Measurements from ENCODE around the gene NUP188. TPM values are rescaled to one million over a fixed set of nuclear protein-coding genes. Genes with fewer than 3 reads are reported as not detected.
A peak's percentile ranks its signal among the peaks of the same experiment; 100 is the strongest.

The NUP188 gene
- total RNA-seq, 3 donors from 2014 or later (not counting 1 experiment from before 2014, with no cell fraction given) = 53.9 to 66.4 (median 58.3) TPM

DNA sequence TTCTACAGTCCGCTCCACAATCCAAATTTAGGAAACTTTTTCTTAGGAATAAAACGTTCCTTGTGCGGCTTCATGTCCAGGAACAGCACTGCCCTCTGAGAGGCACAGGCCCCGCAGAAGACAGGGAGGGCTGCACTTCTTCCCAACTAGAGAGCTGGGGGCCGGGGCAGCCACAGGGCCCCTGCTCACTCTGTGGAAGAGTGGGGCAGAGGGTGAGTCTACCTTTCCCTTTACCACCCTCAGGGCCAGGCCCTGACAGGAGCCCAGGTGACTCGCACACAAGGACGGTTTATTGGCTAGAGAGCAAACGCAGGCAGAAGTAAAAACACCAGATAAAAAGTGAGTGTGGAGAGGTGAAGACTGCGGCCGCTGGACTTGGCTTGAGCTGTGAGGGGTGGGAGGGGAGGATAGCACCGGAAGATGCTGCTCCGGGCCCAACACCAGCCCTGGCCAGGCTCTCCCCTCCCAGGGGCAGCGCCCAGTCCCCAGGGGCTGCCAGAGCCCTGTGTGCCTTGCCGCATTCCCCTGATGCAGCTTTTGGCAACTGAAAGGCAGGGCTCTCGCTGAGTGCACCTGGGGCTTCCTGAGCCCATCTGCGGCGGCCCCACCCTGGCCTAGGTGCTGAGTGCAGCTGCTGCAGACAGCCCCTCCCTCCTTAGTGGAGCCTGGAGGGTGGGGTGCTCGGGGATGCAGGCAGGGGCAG lies 60.4 kb downstream of the NUP188 start:
- Mint-ChIP-seq H3K27me3 (ENCODE audit: low read depth in 2 of 2) (no peaks in the 10 kb centered on the region), H3K4me1 (peaks cover 0 to 5% of the 10 kb centered on the region in 2 donors), H3K36me3 (no peaks in the 10 kb centered on the region), H3K9me3 (no peaks in the 10 kb centered on the region), H3K4me3 (no peak overlapping the region), H3K27ac (peak overlapping the region in 1 of 2 donors; percentile 29)
- intact Hi-C loops (cut with micrococcal nuclease) = no loop called here
- Histone ChIP-seq H3K9me3 (ENCODE audit: control insufficient read depth, insufficient read depth, low read length) (no peaks in the 10 kb centered on the region), H3K4me3 (ENCODE audit: low read length) (no peak overlapping the region), H3K27me3 (ENCODE audit: control insufficient read depth, insufficient read depth, low read length) (no peaks in the 10 kb centered on the region), H3K36me3 (ENCODE audit: control insufficient read depth, insufficient read depth, low read length) (peaks cover 61% of the 10 kb centered on the region), H3K27ac (ENCODE audit: low read length) (no peak overlapping the region), H3K4me1 (ENCODE audit: control insufficient read depth, insufficient read depth, low read length) (no peaks in the 10 kb centered on the region)
- WGBS (ENCODE audit: insufficient coverage) = 92% methylated on average over 17 of the region's 18 CpGs
- TF ChIP-seq, protein P1, sequence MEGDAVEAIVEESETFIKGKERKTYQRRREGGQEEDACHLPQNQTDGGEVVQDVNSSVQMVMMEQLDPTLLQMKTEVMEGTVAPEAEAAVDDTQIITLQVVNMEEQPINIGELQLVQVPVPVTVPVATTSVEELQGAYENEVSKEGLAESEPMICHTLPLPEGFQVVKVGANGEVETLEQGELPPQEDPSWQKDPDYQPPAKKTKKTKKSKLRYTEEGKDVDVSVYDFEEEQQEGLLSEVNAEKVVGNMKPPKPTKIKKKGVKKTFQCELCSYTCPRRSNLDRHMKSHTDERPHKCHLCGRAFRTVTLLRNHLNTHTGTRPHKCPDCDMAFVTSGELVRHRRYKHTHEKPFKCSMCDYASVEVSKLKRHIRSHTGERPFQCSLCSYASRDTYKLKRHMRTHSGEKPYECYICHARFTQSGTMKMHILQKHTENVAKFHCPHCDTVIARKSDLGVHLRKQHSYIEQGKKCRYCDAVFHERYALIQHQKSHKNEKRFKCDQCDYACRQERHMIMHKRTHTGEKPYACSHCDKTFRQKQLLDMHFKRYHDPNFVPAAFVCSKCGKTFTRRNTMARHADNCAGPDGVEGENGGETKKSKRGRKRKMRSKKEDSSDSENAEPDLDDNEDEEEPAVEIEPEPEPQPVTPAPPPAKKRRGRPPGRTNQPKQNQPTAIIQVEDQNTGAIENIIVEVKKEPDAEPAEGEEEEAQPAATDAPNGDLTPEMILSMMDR (IDR thresholded peaks at IDR 0.05) = no peak
- ATAC-seq (no peak), DNase-seq (no peak)

DNA sequence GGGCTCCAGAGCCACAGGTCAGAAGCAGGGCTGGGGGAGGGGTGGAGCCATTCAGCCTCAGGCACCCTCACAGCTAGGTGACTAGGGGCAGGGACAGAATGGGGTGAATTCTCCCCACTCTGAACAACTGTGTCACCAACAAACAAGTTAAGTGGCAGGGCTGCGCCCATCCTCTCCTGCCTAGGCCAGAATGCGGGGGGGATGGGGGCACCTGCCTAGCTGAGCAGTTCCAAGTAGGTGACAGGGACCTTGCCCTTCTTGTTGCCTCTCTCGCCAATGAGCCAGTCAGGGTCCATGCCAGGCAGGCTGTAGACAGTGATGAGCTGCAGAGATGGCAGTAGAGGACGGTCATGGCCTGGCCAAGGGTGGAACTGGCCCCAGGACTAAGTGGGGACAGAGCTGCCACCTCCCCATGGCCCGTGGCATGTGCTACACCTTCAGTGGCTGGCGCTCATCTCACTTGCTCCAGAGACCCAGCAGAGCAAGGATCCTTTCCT lies 61.0 kb downstream of the NUP188 start:
- no peaks in the 10 kb centered on the region for H3K27me3 ChIP-seq (ENCODE audit: control insufficient read depth, insufficient read depth, low read length)
- no peak overlapping the region for H3K4me3 ChIP-seq (ENCODE audit: low read length)
- peaks cover 60% of the 10 kb centered on the region for H3K36me3 ChIP-seq (ENCODE audit: control insufficient read depth, insufficient read depth, low read length)
- H3K4me1 ChIP-seq (ENCODE audit: control insufficient read depth, insufficient read depth, low read length) = no peaks in the 10 kb centered on the region
- Mint-ChIP-seq H3K27me3 (ENCODE audit: low read depth in 2 of 2) (no peaks in the 10 kb centered on the region), H3K27ac (no peak overlapping the region), H3K4me1 (peaks cover 0 to 5% of the 10 kb centered on the region in 2 donors), H3K9me3 (no peaks in the 10 kb centered on the region), H3K4me3 (no peak overlapping the region), H3K36me3 (no peaks in the 10 kb centered on the region)
- intact Hi-C loops (cut with micrococcal nuclease) = no loop called here
- DNase-seq = no peak
- WGBS (ENCODE audit: insufficient coverage) = 96% methylated on average over 6 of the region's 6 CpGs
- ATAC-seq = no peak
- H3K27ac ChIP-seq (ENCODE audit: low read length) = no peak overlapping the region
- H3K9me3 ChIP-seq (ENCODE audit: control insufficient read depth, insufficient read depth, low read length) = no peaks in the 10 kb centered on the region
- TF ChIP-seq, protein P1 (IDR thresholded peaks at IDR 0.05) = no peak

DNA sequence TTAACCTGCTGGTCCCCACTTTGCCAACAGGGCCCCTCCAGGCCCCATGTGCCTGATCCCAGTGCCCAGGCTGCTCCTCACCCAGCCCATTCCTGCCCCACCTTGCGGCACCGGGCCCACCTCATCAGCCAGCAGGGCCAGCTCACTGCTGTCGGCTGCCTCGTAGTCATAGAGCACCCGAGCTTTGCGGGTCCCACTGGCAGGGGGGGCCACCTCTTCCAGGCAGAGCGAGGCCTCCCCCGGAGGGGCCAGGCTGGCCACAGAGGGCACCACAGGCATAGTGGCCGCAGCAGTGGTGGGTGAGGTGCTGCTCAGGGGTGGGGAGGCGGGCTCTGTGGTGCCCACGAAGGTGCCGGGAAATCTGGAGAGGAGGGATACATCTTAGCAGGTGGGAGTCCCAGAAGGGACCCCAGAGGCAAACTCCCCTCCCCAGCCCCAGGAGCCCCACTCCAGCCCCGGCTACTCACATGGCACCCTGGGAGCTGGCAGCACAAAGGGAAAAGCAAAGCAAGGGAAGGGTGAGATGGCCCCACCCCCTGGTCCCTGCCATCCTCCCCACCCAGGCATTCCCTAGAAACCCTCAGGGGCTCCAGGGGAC lies 61.6 kb downstream of the NUP188 start:
- no peaks in the 10 kb centered on the region for H3K27me3 Mint-ChIP-seq (ENCODE audit: low read depth in 2 of 2)
- H3K4me3 ChIP-seq (ENCODE audit: low read length) = no peak overlapping the region
- H3K4me1 Mint-ChIP-seq = peaks cover 0 to 5% of the 10 kb centered on the region in 2 donors
- H3K27ac ChIP-seq (ENCODE audit: low read length) = no peak overlapping the region
- H3K9me3 ChIP-seq (ENCODE audit: control insufficient read depth, insufficient read depth, low read length) = no peaks in the 10 kb centered on the region
- 89% methylated on average over 11 of the region's 13 CpGs for WGBS (ENCODE audit: insufficient coverage)
- no peak for DNase-seq
- H3K36me3 ChIP-seq (ENCODE audit: control insufficient read depth, insufficient read depth, low read length) = peaks cover 65% of the 10 kb centered on the region
- no peak for ATAC-seq
- H3K27me3 ChIP-seq (ENCODE audit: control insufficient read depth, insufficient read depth, low read length) = no peaks in the 10 kb centered on the region
- H3K4me1 ChIP-seq (ENCODE audit: control insufficient read depth, insufficient read depth, low read length) = no peaks in the 10 kb centered on the region
- H3K27ac Mint-ChIP-seq = no peak overlapping the region
- TF ChIP-seq, protein P1 (IDR thresholded peaks at IDR 0.05) = no peak
- H3K9me3 Mint-ChIP-seq = no peaks in the 10 kb centered on the region
- intact Hi-C loops (cut with micrococcal nuclease) = no loop called here
- no peaks in the 10 kb centered on the region for H3K36me3 Mint-ChIP-seq
- H3K4me3 Mint-ChIP-seq = no peak overlapping the region

Data from natural killer cell (primary cell).